Panc1 (cell line): ENCODE measurements around the gene CMKLR1. TPM values are rescaled to one million over a fixed set of nuclear protein-coding genes. Genes with fewer than 3 reads are reported as not detected.

Experiments used
- ATAC-seq: fragments of 200-7000 bp; cut with Tn5 transposase; 2 replicates; pipeline ENCODE4 v1.9.1; 2020; ENCODE audit warnings: mild to moderate bottlenecking, moderate library complexity
- BruUV-seq: library from RNA; stranded (reverse); fragments of 400-500 nt; replicated peaks from 2 replicates; lab custom pipeline; 2021; lab: Mats Ljungman, UMichigan
- CTCF ChIA-PET: fragments of 300-600 bp; sonication (Branson Sonifier 250); formaldehyde crosslinking; loops from one replicate; lab custom pipeline; 2022; ENCODE audit warnings: antibody characterized with exemption; lab: Charles Lee
- POLR2A ChIA-PET: fragments of 300-600 bp; sonication (Branson Sonifier 250); formaldehyde crosslinking; loops from one replicate; lab custom pipeline; 2022; ENCODE audit warnings: antibody characterized with exemption; lab: Charles Lee
- DNase-seq: peaks from one replicate; pipeline ENCODE4 v3.0.0-alpha.2; 2010; ENCODE audit warnings: low read depth, low spot score
- H3K27ac ChIP-seq: 2 replicates; pipeline ENCODE4 v1.5.1; 2011; ENCODE audit warnings: mild to moderate bottlenecking, low read length, inconsistent platforms
- H3K27me3 ChIP-seq: fragments of 200-500 bp; sonication (Bioruptor generic); 2 replicates; pipeline ENCODE4 v1.6.0; 2014; ENCODE audit warnings: low read length, inconsistent platforms; ENCODE audit not compliant: control insufficient read depth, insufficient read depth
- H3K36me3 ChIP-seq: fragments of 200-500 bp; sonication (Bioruptor generic); 2 replicates; pipeline ENCODE4 v1.5.1; 2014; ENCODE audit warnings: inconsistent platforms, mild to moderate bottlenecking, low read length, moderate library complexity; ENCODE audit not compliant: control insufficient read depth, insufficient read depth
- H3K4me1 ChIP-seq: 2 replicates; pipeline ENCODE4 v1.5.1; 2011; ENCODE audit warnings: inconsistent platforms, mild to moderate bottlenecking, low read length, moderate library complexity; ENCODE audit not compliant: control insufficient read depth, insufficient read depth
- H3K4me3 ChIP-seq, 2 experiments: 2 replicates each; pipeline ENCODE4 v1.5.1; 2011 to 2012; ENCODE audit warnings: low read depth in 2 of 2, low read length in 2 of 2, mild to moderate bottlenecking in 2 of 2, inconsistent platforms in 1 of 2, moderate library complexity in 1 of 2
- H3K9me3 ChIP-seq: fragments of 200-500 bp; sonication (Bioruptor generic); 2 replicates; pipeline ENCODE4 v1.5.1; 2014; ENCODE audit warnings: low read depth, mild to moderate bottlenecking, inconsistent platforms, low read length, moderate library complexity; ENCODE audit not compliant: control insufficient read depth, insufficient read depth
- CTCF ChIP-seq: fragments of 450-650 bp; IDR thresholded peaks from 2 replicates; pipeline ENCODE4 v1.5.1; 2017; ENCODE audit warnings: mild to moderate bottlenecking
- POLR2AphosphoS5 ChIP-seq: IDR thresholded peaks from 2 replicates; pipeline ENCODE4 v1.6.1; 2012; ENCODE audit warnings: mild to moderate bottlenecking, low read depth, low read length, moderate library complexity
- REST ChIP-seq, 2 experiments: IDR thresholded peaks; 2 replicates each; pipeline ENCODE4 v1.6.1; 2011 to 2012; ENCODE audit warnings: low read depth in 2 of 2, control low read depth in 1 of 2, low read length in 1 of 2, mild to moderate bottlenecking in 1 of 2, moderate library complexity in 1 of 2; ENCODE audit not compliant: insufficient read depth in 1 of 2
- SIN3A ChIP-seq: IDR thresholded peaks from 2 replicates; pipeline ENCODE4 v1.6.1; 2012; ENCODE audit warnings: low read depth, mild to moderate bottlenecking, low read length, moderate library complexity, borderline replicate concordance; ENCODE audit not compliant: insufficient read depth
- TCF7L2 ChIP-seq: IDR thresholded peaks from 2 replicates; pipeline ENCODE4 v1.6.1; 2011; ENCODE audit warnings: mild to moderate bottlenecking, low read depth, low read length, inconsistent platforms
- in situ Hi-C: cut with HindIII; loops from 2 replicates; pipeline ENCODE4 v1.10.0; 2016; ENCODE audit warnings: low sequenced_read_pairs, low pct_unique_long_range_greater_than_20kb
- intact Hi-C: fragments of 100-400 bp; cut with micrococcal nuclease; formaldehyde crosslinking; loops from one replicate; pipeline ENCODE4 v1.10.0; 2022; ENCODE audit not compliant: unreplicated experiment
- total RNA-seq: library from RNA; stranded (reverse); gene quantifications from one replicate; pipeline ENCODE4 v1.2.1, GENCODE V29; 2021; ENCODE audit not compliant: unreplicated experiment

CMKLR1 gene
- total RNA-seq, 1 experiment from 2014 or later = 0.03 TPM

GRCh38 chr12:108341356-108341755 lies 2.2 kb upstream of the CMKLR1 start:
- BruUV-seq = no TSS peak
- ChIA-PET CTCF (no interaction called here), POLR2A (no interaction called here)
- Histone ChIP-seq H3K9me3 (no peaks in the 10 kb centered on the region), H3K4me3 (no peak overlapping the region), H3K27ac (no peak overlapping the region), H3K27me3 (no peaks in the 10 kb centered on the region; the same call in 1 of the 2 replicates), H3K4me1 (no peaks in the 10 kb centered on the region), H3K36me3 (no peaks in the 10 kb centered on the region)
- in situ Hi-C loops = no loop called here
- ATAC-seq (no peak), DNase-seq (no peak)
- no peak for TF ChIP-seq REST (IDR thresholded peaks at IDR 0.05; ENCODE audit: insufficient read depth in 1 of 2, low read depth in 2 of 2, low read length in 1 of 2)
- TF ChIP-seq CTCF = no peak
- no peak for TF ChIP-seq POLR2AphosphoS5
- no peak for TF ChIP-seq TCF7L2
- no peak for TF ChIP-seq SIN3A
- intact Hi-C loops = no loop called here

GRCh38 chr12:108340037-108340436 lies 926 bp upstream of the CMKLR1 start:
- in situ Hi-C loops = no loop called here
- no peaks in the 10 kb centered on the region; the same call in 1 of the 2 replicates for H3K27me3 ChIP-seq
- CTCF ChIA-PET = no interaction called here

More at GRCh38 chr12:108340037-108340436, 926 bp upstream of the CMKLR1 start:
- Histone ChIP-seq H3K9me3 (no peaks in the 10 kb centered on the region), H3K4me3 (no peak overlapping the region), H3K27ac (no peak overlapping the region), H3K4me1 (no peaks in the 10 kb centered on the region), H3K36me3 (no peaks in the 10 kb centered on the region)
- ATAC-seq (no peak), DNase-seq (no peak)
- intact Hi-C loops = no loop called here
- POLR2A ChIA-PET = interaction anchor here (0.6 kb wide), 1 partner anchor 42 kb away, joined by 4 read pairs; no protein-coding TSS in a partner anchor
- no TSS peak for BruUV-seq
- TF ChIP-seq CTCF = no peak
- no peak for TF ChIP-seq POLR2AphosphoS5
- TF ChIP-seq SIN3A = no peak
- TF ChIP-seq REST (IDR thresholded peaks at IDR 0.05; ENCODE audit: insufficient read depth in 1 of 2, low read depth in 2 of 2, low read length in 1 of 2) = no peak
- no peak for TF ChIP-seq TCF7L2
